Mucosa of stomach (tissue), 1 donor: Measurements from ENCODE around the gene KRT3.

ENCODE experiments used
- H3K27me3 ChIP-seq: one replicate; pipeline ENCODE4 v1.7.0; 2013; ENCODE audit warnings: mild to moderate bottlenecking, low read length; ENCODE audit not compliant: control insufficient read depth, insufficient read depth
- H3K36me3 ChIP-seq: one replicate; pipeline ENCODE4 v1.7.0; 2013; ENCODE audit warnings: low read length; ENCODE audit not compliant: control insufficient read depth, insufficient read depth
- H3K4me1 ChIP-seq: one replicate; pipeline ENCODE4 v1.7.0; 2013; ENCODE audit warnings: mild to moderate bottlenecking, low read length; ENCODE audit not compliant: control insufficient read depth, insufficient read depth
- H3K4me3 ChIP-seq: one replicate; pipeline ENCODE4 v1.7.0; 2013; ENCODE audit warnings: low read length
- H3K9ac ChIP-seq: one replicate; pipeline ENCODE4 v1.7.0; 2013; ENCODE audit warnings: mild to moderate bottlenecking, low read length, moderate library complexity
- H3K9me3 ChIP-seq: one replicate; pipeline ENCODE4 v1.7.0; 2013; ENCODE audit warnings: mild to moderate bottlenecking, low read length, moderate library complexity; ENCODE audit not compliant: control insufficient read depth
- donor health status: Pancreatic carcinoma.

Gene KRT3

DNA sequence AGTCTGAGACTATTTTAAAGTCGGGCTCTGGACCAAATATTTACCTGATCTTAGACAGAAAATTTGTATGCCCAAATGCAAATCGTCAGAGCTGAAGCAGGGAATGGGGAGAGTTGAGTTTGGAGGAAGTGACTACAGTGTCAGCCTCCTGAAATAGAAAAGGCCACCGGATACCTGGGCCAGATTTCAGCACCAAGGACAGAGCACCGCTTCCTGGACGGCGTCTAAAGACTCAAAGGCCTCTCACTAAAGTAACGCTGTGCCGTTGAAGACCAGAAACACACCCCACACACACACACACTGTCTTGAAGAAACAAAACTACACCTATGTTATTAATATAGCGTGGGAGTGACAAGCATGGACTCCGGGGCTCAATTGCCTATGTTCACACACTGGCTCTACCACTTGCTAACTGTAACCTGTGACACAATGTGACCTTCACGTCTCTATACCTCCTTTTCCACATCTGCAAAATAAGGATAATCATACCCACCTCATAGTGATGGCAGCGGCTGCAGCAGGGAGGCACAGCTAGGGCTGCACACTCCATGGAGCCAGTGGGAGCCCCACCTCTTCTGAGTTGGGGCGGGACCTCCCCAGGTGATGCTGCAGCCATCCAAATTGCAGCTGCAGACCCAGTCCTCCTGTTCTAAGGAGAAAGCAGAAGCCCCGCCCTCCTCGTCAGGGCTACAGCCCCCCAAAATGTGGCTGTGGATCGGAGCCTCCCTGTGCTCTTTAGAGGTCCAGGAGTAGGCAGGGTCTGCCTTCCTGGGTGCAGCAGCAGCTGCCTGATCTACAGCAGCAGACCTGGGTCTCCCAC, 54.3 kb downstream of the KRT3 start:
- H3K4me3 ChIP-seq: no peak overlapping the region
- H3K27me3 ChIP-seq: peaks cover 4% of the 10 kb centered on the region
- H3K4me1 ChIP-seq: no peaks in the 10 kb centered on the region
- H3K9me3 ChIP-seq: no peaks in the 10 kb centered on the region
- no peaks in the 10 kb centered on the region for H3K36me3 ChIP-seq
- no peak overlapping the region for H3K9ac ChIP-seq

GRCh38 chr12:52740584-52740983, 55.3 kb downstream of the KRT3 start:
- no peak overlapping the region for H3K9ac ChIP-seq
- no peaks in the 10 kb centered on the region for H3K36me3 ChIP-seq
- no peaks in the 10 kb centered on the region for H3K4me1 ChIP-seq
- peaks cover 4% of the 10 kb centered on the region for H3K27me3 ChIP-seq
- no peaks in the 10 kb centered on the region for H3K9me3 ChIP-seq
- H3K4me3 ChIP-seq: no peak overlapping the region

DNA sequence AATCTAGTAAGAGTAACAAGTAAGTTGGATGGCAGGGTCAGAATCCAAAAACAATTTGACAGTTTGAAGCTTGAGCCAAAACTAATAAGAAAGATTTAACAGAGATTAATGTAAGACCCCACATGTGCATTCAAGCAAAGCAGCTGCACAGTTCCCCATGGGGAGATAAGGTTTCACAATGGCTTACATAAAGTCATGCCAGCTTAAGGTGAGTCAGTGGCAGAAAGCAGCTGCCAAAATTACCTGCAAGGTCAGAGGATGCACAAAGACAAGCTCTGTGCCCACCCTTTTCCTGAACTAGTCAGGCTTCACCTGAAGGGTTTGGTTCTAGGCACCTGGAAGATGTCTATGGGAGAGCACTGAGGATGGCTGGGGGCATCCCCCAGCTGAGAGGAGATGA, 56.0 kb downstream of the KRT3 start:
- peaks cover 4% of the 10 kb centered on the region for H3K27me3 ChIP-seq

More for the DNA sequence above, 56.0 kb downstream of the KRT3 start:
- no peak overlapping the region for H3K9ac ChIP-seq
- no peaks in the 10 kb centered on the region for H3K36me3 ChIP-seq
- no peak overlapping the region for H3K4me3 ChIP-seq
- no peaks in the 10 kb centered on the region for H3K4me1 ChIP-seq
- H3K9me3 ChIP-seq: no peaks in the 10 kb centered on the region
